AG09319 (cell line): ENCODE results near the gene THSD4.
"Not testable (repeated sequence)": the region's sequence is repeated elsewhere in the genome, so short reads cannot be mapped to it uniquely, and the experiment has no call there.

Source experiments
- DNase-seq: peaks from one replicate; pipeline ENCODE4 v3.0.0-alpha.2; 2010; ENCODE audit warnings: low read depth; ENCODE audit errors: extremely low read depth
- TF ChIP-seq, protein P1 (sequence below): IDR thresholded peaks from 2 replicates; pipeline ENCODE4 v1.5.1; 2011; ENCODE audit warnings: low read depth, mild to moderate bottlenecking, inconsistent platforms, low read length, moderate library complexity

The THSD4 gene

DNA sequence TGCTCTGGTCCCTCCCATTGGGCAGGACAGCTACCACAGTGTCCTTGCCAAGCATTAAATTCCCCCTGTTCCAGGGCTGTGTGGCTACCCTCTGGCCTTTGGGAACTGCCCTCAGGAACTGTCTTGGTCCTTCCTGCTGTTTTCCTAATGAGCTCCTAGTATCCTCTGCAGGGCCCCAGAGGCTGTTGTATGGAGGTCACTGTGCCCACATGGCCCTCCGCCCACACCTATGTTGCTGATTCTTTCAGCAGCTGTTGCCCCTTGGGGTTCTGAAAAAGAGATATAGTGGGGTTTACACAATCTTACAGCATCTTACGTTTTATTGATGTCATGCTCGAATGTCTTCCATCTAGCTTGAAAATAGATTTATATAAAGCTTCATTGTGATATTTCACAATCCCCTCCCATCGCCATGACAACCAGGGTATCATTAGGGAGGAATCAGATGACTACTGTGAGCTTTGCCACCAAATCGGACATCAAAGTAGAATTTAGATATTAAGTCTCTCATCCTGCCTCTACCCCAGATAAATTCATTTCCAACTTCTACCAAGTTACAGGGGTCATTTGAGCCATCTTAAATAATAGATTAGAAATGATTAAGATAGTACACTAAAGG lies 598.0 kb downstream of the THSD4 start:
- DNase-seq: no peak
- TF ChIP-seq, protein P1, sequence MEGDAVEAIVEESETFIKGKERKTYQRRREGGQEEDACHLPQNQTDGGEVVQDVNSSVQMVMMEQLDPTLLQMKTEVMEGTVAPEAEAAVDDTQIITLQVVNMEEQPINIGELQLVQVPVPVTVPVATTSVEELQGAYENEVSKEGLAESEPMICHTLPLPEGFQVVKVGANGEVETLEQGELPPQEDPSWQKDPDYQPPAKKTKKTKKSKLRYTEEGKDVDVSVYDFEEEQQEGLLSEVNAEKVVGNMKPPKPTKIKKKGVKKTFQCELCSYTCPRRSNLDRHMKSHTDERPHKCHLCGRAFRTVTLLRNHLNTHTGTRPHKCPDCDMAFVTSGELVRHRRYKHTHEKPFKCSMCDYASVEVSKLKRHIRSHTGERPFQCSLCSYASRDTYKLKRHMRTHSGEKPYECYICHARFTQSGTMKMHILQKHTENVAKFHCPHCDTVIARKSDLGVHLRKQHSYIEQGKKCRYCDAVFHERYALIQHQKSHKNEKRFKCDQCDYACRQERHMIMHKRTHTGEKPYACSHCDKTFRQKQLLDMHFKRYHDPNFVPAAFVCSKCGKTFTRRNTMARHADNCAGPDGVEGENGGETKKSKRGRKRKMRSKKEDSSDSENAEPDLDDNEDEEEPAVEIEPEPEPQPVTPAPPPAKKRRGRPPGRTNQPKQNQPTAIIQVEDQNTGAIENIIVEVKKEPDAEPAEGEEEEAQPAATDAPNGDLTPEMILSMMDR: no peak

DNA sequence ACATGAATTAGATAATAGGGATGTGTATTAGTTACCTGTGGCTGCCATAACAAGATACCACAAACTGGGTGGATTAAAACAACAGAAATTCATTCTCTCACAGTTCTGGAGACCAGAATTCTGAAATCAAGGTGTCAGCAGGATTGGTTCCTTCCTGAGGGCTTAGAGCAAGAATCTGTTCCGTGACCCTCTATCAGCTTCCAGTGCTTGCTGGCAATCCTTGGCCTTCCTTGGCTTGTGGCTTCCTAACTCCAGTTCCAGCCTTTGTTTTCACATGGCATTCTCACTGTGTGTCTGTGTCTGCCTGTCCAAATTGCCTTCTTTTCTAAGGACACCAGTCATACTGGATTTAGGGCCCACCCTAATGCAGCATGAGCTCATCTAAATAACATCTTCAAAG lies 600.6 kb downstream of the THSD4 start:
- DNase-seq: no peak
- TF ChIP-seq, protein P1: no peak

DNA sequence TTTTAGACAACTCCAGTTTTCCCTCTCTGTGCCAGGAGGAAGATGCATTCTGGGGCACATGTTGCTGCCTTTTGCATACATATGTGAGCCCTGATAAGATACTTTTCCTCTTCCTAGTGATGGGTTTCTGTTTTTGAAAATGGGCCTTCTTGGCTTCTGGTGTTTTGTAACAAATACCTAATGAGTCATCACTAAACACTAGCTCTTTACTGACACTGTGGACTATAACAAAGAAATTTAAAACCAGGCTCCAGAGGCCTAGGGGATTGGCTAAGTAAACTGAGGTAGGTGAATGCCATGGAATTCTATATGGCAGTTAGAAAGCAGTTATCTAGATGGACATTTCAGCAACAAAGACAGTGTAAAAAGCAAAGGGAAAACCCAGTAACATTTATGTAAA lies 601.7 kb downstream of the THSD4 start:
- no peak for DNase-seq

DNA sequence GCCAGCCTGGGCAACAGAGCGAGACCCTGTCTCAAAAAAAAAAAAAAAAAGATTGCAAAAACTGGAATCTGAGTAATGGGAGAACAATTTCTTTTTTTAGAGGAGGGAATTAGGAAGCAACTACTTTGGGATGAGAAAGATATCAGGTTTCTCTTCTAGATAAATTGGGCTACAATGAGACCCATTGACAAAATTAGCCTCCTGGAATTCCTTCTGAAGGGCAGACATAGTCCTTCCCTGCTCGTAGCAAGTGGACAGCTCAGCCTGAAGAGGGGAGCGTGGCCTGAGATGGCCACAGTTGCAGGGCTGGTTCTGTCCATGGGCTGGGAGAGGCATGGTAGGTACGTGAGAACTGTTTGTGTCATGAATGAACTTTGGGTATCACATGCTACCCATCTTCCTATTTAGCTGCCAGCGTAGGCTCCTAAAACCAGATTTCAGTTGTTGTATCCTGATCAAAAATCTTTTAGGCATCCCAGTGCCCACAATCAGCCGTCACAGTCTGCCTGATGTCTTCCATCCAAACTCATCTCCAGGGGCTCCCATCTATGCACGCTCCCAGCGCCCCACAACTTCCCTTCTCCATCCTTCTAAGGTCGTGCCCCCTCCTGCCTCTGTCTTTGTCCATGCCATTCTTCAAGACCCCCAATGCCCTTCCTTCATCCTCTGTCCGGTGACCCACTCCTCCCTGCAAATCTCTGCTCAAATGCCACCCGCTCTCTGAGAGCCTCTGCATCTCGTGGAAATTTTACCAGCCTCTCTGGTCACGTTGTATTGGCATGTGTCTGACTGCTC lies 603.0 kb downstream of the THSD4 start:
- TF ChIP-seq, protein P1: no peak
- no peak for DNase-seq

More for the DNA sequence above, 601.7 kb downstream of the THSD4 start:
- TF ChIP-seq, protein P1: no peak

DNA sequence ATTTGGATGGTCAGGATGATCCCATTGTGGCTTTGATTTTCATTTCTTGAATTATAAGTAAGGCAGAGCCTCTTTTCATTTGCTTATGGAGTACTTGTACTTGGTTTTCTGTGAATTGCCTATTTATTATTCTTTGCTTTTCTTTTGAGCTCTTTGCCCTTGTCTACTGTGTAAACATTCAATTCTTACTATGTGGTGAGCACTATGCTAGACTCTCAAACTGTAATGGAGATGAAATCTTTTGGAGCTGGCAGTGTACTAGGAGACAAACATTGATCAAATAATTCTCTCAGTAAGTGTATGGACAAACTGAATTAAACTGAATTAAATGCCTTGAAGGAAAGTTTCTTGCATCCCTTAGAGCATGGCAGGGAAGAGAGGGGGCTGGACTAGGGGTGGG lies 608.1 kb downstream of the THSD4 start:
- TF ChIP-seq, protein P1: no peak

DNA sequence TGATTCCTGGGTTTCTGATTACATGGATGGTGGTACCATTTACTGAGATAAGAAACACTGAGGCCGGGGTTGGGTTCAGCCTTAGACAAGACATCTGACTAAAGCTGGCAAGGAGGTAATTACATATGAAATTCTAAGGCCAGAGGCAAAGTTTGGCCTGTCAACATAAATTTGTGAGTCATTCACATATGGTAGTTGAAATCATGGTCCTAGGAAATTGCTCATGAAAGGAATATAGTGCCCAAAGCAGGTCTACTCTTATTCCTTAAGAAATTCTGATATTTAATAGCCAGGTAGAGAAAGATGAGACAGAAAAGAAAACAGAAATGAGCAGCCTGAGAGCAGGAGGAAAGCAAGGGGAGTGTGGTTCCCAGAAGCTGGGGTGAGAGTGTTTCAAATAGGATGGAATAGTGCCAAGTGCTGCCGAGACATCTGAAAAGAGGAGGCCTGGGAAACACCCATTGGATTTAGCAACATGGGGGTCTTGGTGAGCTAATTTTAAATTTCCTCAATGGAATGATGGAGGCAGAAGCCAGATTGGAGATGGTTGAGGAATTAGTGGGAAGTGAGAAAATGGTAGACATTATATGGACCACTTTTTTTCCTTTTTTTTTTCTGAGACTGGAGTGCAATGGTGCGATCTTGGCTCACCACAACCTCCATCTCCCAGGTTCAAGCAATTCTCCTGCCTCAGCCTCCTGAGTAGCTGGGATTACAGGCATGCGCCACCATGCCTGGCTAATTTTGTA lies 610.1 kb downstream of the THSD4 start:
- DNase-seq: not testable (repeated sequence)

More for the DNA sequence above, 608.1 kb downstream of the THSD4 start:
- DNase-seq: no peak

DNA sequence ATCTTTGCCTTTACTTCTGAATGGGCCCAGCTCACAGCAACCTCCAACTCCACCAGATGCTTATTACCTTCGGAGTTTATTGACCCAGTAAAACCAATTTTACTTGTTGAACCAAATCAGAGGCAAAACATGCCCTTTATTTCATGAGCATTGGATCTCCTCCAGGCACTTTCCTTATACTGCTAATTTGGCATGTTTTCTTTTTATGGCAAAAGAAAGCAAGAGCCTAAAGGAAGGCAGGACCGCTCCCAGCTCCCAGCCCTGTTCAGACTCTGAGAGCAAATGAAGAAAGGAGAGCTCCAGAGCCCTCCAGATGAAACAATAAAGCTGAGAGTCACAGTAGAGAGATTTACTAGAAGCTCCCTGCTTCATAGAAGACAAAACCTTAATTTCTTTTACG lies 613.6 kb downstream of the THSD4 start:
- TF ChIP-seq, protein P1: no peak
- no peak for DNase-seq
